OCI-LY7 (cell line): ENCODE data around the gene NGEF.

ENCODE experiments used
- EZH2phosphoT487 ChIP-seq: fragments of 200-600 bp; sonication (generic); IDR thresholded peaks from 2 replicates; pipeline ENCODE4 v1.6.1; 2018; ENCODE audit warnings: low read depth, borderline replicate concordance, mild to moderate bottlenecking, mixed run types, antibody characterized with exemption, low read length, moderate library complexity, mixed read lengths
- TF ChIP-seq, protein P1 (sequence below): fragments of 200-600 bp; sonication (generic); conservative IDR thresholded peaks from 2 replicates; pipeline ENCODE4 v1.5.1; 2014; ENCODE audit warnings: mild to moderate bottlenecking, antibody characterized with exemption, low read length, moderate library complexity, mixed read lengths

DNA sequence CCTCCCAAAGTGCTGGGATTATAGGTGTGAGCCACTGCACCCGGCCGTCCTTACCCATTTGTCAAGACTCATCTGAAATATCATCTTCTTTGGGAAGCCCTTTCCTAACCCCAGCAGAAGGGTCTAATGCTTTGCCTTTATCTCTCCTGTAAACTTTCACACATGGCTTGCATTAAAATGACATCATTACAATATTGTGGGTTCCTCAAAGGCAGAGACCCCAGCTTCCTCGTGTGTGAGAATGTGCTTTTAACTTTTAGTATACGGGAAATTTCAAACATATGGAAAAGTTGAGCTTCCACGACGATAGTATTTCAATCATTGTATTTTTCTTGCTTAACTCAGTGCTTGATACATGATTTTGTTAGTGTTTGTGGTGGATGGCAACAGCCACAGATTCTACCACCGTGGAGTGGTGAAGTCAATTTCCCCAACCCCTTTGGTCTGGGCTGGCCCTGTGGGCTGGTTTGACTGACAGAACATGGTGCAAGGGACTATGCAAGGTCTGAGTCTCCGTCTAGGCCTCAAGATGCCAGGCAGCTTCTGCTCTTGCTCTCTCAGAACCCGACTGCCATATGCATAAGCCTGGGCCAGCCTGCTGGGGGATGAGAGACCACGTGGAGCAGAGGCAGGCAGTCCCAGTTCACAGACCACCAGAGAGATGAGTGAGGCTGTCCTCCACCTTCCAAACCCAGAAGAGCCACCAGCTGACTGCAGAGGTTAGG lies 39.9 kb downstream of the NGEF start:
- TF ChIP-seq EZH2phosphoT487, result no peak
- TF ChIP-seq, protein P1, sequence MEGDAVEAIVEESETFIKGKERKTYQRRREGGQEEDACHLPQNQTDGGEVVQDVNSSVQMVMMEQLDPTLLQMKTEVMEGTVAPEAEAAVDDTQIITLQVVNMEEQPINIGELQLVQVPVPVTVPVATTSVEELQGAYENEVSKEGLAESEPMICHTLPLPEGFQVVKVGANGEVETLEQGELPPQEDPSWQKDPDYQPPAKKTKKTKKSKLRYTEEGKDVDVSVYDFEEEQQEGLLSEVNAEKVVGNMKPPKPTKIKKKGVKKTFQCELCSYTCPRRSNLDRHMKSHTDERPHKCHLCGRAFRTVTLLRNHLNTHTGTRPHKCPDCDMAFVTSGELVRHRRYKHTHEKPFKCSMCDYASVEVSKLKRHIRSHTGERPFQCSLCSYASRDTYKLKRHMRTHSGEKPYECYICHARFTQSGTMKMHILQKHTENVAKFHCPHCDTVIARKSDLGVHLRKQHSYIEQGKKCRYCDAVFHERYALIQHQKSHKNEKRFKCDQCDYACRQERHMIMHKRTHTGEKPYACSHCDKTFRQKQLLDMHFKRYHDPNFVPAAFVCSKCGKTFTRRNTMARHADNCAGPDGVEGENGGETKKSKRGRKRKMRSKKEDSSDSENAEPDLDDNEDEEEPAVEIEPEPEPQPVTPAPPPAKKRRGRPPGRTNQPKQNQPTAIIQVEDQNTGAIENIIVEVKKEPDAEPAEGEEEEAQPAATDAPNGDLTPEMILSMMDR, result no peak
